Cardiac muscle cell (in vitro differentiated cells and primary cell): ENCODE data around the gene LIPC. TPM values are rescaled to one million over a fixed set of nuclear protein-coding genes. Genes with fewer than 3 reads are reported as not detected.

Experiments used
- DNase-seq, 2 donors: peaks; one replicate each; pipeline versions ENCODE4 v3.0.0 to v3.0.0-alpha.2; 2010 to 2017; ENCODE audit warnings: low read depth in 1 of 2, low spot score in 1 of 2
- H3K27ac ChIP-seq: fragments of 200-600 bp; sonication (generic); 2 replicates; pipeline ENCODE4 v1.5.1; 2016
- H3K27me3 ChIP-seq: fragments of 200-600 bp; sonication (generic); 2 replicates; pipeline ENCODE4 v1.6.0; 2016; ENCODE audit warnings: control low read depth
- H3K36me3 ChIP-seq: fragments of 200-600 bp; sonication (generic); 2 replicates; pipeline ENCODE4 v1.5.1; 2016; ENCODE audit warnings: control low read depth
- H3K4me1 ChIP-seq: fragments of 200-600 bp; sonication (generic); 2 replicates; pipeline ENCODE4 v1.8.1; 2017; ENCODE audit warnings: low read depth, mild to moderate bottlenecking, mixed run types
- H3K4me3 ChIP-seq: fragments of 200-600 bp; sonication (generic); 2 replicates; pipeline ENCODE4 v1.5.1; 2016; ENCODE audit warnings: mild to moderate bottlenecking
- H3K9me3 ChIP-seq: fragments of 200-600 bp; sonication (generic); 2 replicates; pipeline ENCODE4 v1.5.1; 2017; ENCODE audit warnings: low read depth, mild to moderate bottlenecking, control low read depth
- CTCF ChIP-seq: IDR thresholded peaks from 2 replicates; pipeline ENCODE4 v1.5.1; 2012; ENCODE audit warnings: low read depth, mild to moderate bottlenecking, low read length
- polyA plus RNA-seq: library from polyadenylated mRNA; unstranded; fragments of >200 nt; fragmentation: Nextera tagmentation; extraction: Ambion mirVana; gene quantifications from 2 replicates; pipeline ENCODE4 v1.2.1, GENCODE V29; 2016
- total RNA-seq: library from RNA; depleted of rRNA; stranded (reverse); fragments of >200 nt; gene quantifications from 2 replicates; pipeline ENCODE4 v1.2.3, GENCODE V29; 2016

LIPC gene
- total and polyA plus RNA-seq, 2 experiments from 2014 or later, result not detected

GRCh38 chr15:58509556-58509955 lies 77.8 kb downstream of the LIPC start:
- H3K27ac ChIP-seq, result no peak overlapping the region
- no peaks in the 10 kb centered on the region for H3K9me3 ChIP-seq
- no peak overlapping the region for H3K4me3 ChIP-seq
- H3K36me3 ChIP-seq, result no peaks in the 10 kb centered on the region
- no peaks in the 10 kb centered on the region for H3K4me1 ChIP-seq
- no peak for TF ChIP-seq CTCF
- no peaks in the 10 kb centered on the region for H3K27me3 ChIP-seq
- no peak for DNase-seq

- Histone ChIP-seq H3K36me3 (no peaks in the 10 kb centered on the region), H3K4me1 (no peaks in the 10 kb centered on the region), H3K4me3 (no peak overlapping the region), H3K27ac (no peak overlapping the region), H3K27me3 (no peaks in the 10 kb centered on the region), H3K9me3 (no peaks in the 10 kb centered on the region)
- peak in 1 of 2 donors; percentile 43 for DNase-seq
- no peak for TF ChIP-seq CTCF
Measured at GRCh38 chr15:58510715-58511598, 79.2 kb downstream of the LIPC start.

- no peak overlapping the region for H3K4me3 ChIP-seq
- no peaks in the 10 kb centered on the region for H3K27me3 ChIP-seq
- H3K4me1 ChIP-seq, result no peaks in the 10 kb centered on the region
- no peak overlapping the region for H3K27ac ChIP-seq
- TF ChIP-seq CTCF, result no peak
- H3K36me3 ChIP-seq, result no peaks in the 10 kb centered on the region
- DNase-seq, result no peak
- H3K9me3 ChIP-seq, result no peaks in the 10 kb centered on the region
Measured at GRCh38 chr15:58511599-58511987, 79.8 kb downstream of the LIPC start.

- H3K9me3 ChIP-seq, result no peaks in the 10 kb centered on the region
- no peak for TF ChIP-seq CTCF
- no peak overlapping the region for H3K27ac ChIP-seq
- no peaks in the 10 kb centered on the region for H3K4me1 ChIP-seq
- H3K36me3 ChIP-seq, result no peaks in the 10 kb centered on the region
- DNase-seq, result no peak
- H3K27me3 ChIP-seq, result no peaks in the 10 kb centered on the region
- H3K4me3 ChIP-seq, result no peak overlapping the region
Measured at GRCh38 chr15:58512522-58512921, 80.7 kb downstream of the LIPC start.

GRCh38 chr15:58513008-58513407 lies 81.2 kb downstream of the LIPC start:
- Histone ChIP-seq H3K4me3 (no peak overlapping the region), H3K27me3 (no peaks in the 10 kb centered on the region), H3K36me3 (no peaks in the 10 kb centered on the region), H3K9me3 (no peaks in the 10 kb centered on the region), H3K4me1 (no peaks in the 10 kb centered on the region), H3K27ac (no peak overlapping the region)
- DNase-seq, result no peak
- no peak for TF ChIP-seq CTCF
